SHP77 (cell line): ENCODE measurements around the gene DIPK2B.

Experiments
- DNase-seq, 2 experiments: peaks; one replicate each; lab custom pipeline; 2025; lab: John Stamatoyannopoulos, UW

DIPK2B gene, protein sequence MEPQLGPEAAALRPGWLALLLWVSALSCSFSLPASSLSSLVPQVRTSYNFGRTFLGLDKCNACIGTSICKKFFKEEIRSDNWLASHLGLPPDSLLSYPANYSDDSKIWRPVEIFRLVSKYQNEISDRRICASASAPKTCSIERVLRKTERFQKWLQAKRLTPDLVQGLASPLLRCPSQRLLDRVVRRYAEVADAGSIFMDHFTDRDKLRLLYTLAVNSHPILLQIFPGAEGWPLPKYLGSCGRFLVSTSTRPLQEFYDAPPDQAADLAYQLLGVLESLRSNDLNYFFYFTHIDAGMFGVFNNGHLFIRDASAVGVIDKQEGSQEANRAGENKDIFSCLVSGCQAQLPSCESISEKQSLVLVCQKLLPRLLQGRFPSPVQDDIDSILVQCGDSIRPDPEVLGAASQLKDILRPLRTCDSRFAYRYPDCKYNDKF

DNA sequence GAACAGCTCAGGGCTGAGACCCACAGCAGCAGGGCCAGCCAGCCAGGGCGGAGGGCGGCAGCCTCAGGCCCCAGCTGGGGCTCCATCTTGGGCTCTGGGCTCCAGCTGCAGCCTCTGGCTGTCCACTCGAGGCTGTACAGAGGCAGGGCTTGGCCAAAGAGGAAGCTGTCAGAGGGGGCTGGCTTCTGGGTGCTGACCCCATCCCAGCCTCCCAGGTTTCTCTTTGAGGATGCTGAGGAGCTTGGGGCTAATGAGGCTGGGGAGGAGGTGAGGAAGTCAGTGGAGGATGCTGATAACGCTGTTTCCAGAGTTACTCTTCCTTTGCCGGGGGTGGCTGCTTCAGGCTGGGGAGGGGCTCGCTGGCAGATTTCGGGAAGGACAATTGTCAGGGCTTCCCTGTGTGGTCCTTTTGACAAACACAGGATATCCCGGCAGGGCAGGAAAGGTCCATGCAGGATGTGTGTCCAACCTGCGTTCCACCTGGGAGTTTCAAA, at the start of gene DIPK2B:
Gene DIPK2B (minus strand): TSS at position 136 of the 494 bp plus-strand sequence. CDS start 50 bp downstream, at position 86.
- DNase-seq = no peak

DNA sequence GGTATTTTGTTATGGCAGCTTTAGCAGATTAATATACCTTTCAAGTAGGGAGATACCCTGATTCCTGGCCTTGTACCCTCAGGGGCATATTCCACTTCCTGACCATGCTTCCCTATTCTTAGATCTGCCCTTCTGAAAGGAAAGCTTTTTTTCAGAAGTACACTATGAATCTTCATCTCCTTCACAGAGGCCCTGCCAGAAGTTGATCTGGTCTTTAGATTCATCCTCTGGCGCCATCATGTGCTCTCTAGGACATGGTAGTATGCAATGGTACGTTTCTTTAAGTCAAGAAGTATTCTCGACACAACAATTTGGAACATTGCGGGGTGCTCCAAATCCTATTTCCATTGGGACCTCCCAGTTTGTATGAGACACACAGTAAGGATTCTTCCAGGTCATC, 39.6 kb upstream of the DIPK2B start:
- no peak for DNase-seq

DNA sequence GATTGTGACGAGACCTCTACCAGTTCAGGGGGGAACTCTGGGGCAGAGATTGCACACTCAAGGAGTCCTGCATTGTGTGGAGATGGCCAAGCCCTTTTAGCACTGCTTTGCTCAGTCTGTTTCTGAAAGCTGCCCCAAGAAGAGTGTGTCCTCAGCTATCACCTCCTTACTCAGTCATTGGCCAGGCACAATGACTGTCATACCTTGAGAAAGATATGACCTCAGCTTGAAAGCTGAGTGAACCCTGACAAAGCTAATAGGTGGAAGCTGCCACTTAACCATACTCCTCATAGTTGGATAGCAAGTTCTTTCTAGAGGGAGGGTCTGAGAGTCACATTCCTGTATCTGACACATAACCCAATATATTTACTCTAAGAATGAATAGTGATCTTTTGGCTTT, 37.8 kb upstream of the DIPK2B start:
- DNase-seq = no peak

DNA sequence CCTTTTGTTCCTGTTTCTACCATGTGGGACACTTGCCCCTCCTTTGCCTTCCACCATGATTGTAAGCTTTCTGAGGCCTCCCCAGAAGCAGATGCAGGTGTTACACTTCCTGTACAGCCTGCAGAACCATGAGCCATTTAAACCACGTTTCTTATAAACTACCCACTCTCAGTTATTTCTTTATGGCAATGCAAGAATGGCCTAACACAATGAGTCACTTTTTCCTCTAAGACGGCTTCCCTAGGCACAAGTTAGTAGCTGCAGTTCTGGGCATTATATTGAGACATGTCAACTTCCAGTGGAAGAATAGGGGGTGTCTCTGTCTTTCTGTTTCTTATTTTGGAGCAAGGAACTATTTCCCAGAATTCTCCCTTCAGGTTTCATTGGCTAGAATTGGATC, 32.9 kb upstream of the DIPK2B start:
- DNase-seq = no peak

DNA sequence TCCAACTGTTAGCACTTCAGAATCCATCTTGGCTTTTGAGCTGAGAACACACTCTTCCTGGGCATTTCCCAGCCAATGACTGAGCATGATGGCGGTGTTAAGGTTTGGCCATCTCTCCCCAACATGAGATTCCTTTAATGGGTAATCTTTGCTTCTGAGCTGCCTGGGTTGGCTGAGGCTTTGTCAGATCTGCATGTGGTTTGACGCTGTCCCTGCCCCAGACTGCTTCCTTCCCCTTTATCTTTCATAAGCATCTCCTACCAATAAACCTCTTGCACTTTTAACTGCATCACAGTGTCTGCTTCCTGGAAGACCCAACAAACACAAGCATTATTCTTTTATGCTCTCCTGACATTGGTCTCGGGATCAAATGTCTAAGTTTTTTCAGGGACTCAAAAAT, 31.5 kb upstream of the DIPK2B start:
- no peak for DNase-seq

DNA sequence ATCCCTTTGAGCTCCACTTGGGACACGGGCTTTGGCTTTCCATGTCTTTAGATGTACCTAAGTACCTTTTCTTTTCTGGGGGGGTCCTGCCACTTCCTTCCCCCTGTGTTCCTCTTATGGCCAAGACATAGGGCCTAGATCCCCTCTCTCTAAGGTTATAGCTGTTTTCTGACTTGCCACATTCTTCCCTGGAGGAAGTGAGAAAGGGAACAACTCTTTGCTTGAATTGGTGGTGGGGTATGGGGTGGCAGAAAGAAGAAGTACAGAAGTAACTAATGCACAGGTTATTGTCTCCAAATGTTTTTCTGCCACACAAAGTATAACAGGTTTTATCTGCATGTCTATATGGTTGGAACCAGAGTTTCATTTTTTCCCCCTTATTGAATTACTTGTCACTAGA, 29.7 kb upstream of the DIPK2B start:
- DNase-seq = no peak

DNA sequence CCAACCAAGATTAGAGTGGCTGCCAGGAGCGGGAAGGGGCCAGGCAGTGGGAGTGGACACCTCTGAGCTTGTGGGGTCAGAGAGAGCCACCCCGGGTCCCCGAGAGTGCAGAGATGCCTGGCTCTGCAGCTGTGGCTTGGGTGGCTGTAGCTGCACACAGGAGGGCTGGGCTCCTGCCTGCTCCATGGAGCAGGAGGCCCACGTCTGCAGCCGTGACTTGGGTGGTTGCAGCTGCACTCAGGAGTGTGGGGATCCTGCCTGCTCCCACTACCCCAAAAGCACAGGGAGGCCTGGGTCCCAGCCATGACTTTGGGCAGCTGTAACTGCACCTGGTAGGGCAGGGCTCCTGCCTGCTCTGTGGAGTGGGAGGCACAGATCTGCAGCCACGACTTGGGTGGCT, 28.7 kb upstream of the DIPK2B start:
- DNase-seq = no peak

DNA sequence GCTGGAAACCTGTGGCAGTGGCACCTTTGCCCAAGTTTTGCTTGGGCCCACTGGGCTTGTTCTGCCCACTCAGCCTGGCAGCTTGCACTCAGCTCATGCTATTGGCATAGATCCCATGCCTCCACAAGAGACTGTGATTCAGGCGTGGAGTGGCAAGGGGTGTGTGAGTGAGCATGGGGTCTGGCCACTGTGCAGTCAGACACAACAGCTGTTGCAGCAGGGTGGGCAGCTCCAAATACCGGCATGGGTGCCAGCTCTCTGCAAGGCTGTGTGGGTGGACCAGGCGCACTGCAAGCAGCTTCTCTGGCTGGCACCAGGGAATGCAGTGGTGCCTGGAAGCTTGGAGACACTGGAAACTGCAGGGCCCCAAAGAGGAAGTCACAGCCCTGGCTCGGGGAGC, 27.4 kb upstream of the DIPK2B start:
- DNase-seq = no peak

DNA sequence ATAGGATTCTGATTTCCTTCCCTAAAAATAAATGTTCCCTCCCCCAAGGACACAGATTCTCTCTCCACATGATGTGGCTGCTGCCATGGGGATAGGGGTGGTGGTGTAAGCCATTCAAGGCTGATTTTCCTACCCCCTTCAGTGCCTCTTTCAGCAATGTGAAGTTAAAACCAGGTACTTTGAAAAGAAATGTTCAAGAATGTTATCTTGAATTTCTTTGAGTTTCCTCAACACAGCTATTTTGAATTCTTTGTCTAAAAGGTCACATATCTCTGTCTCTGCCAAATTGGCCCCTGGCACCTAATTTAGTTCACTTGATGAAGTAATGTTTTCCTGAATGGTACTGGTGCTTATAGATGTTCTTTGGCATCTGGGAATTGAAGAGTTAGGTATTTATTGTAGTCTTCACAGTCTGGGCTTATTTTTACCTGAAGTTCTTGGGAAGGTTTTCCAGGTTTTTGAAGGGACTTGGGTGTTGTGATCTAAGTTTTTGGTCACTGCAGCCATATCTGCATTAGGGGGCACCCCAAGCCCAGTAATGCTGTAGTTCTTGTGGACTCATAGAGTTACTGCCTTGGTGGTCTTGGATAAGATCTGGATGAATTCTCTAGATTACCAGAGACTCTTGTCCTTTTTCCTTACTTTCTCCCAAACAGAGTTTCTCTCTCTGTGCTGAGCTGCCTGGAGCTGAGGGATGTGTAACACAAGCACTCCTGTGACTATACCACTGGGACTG, 7.6 kb upstream of the DIPK2B start:
- no peak for DNase-seq

DNA sequence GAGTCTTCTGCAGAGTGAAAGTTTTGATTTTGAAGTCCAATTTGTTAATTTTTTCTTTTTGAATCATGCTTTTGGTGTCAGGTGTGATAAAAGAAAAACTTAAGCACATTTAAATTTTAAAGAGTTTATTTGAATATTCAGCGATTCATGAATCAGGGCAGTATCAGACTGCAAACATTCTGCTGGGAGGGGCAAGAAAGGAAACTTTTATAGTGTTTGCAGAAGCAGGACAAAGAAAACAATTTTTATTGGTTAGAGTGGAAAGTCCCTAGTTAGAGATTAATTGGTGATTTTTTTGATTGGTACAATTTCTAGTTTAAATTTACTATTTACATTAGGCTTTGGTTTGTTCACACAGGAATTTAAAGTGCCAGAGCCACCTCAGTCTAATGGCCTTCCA, 1.5 kb upstream of the DIPK2B start:
- no peak for DNase-seq

DNA sequence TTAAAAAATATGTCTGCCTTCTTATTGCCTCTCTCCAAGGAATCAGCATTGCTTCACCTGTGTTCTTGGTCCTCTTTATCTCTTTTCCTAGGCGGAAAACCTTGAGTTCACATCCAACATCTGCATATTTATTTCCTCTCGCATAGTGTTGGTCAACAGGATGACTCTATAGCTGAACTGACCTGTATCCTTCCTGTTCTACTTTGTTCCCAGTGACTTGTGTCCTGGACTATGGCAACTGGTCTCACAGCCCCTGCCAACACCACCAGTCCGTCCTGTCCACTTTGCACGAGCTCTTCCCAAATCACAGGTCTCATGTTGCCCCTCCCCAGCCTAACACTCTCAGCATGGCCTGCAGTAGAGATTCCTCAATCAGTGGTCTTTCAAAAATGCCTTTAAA, 2.0 kb downstream of the DIPK2B start:
- DNase-seq = no peak

DNA sequence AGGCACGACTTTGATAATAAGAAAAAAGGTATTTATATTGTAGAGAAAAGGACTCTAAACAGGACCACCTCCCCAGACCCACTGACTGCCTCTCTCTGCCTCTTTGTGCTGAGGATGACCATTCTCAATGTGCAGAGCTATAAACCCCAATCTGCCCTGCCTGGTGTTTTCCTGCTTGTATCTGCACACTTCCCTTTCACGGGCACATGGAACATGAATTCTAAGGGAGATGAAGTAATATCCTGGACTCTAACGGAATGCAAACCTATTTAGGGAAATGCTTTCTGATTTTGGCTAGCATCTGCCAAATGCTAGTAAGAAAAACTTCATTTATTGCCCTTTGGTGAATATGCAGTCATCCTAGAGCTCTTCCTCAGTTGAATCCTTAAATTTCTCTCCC, 2.4 kb downstream of the DIPK2B start:
- DNase-seq = no peak

DNA sequence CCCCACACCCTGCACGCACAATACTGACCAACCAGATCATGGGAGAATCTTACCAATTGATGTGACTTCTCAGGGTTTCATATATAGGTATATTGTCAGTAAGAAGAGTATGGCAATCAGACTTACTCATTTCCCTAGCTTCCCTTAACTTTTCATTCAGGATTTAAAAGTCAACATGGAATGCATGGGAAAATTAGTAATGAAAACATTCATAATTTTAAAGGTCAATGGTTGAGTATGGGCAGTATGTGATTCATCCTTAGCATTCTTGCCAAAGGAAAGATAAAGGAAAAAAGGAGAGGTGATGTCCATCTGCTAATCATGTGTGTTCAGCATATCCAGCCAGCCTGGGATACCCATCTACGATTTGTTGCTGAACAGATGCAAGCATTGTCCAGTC, 4.0 kb downstream of the DIPK2B start:
- no peak for DNase-seq

DNA sequence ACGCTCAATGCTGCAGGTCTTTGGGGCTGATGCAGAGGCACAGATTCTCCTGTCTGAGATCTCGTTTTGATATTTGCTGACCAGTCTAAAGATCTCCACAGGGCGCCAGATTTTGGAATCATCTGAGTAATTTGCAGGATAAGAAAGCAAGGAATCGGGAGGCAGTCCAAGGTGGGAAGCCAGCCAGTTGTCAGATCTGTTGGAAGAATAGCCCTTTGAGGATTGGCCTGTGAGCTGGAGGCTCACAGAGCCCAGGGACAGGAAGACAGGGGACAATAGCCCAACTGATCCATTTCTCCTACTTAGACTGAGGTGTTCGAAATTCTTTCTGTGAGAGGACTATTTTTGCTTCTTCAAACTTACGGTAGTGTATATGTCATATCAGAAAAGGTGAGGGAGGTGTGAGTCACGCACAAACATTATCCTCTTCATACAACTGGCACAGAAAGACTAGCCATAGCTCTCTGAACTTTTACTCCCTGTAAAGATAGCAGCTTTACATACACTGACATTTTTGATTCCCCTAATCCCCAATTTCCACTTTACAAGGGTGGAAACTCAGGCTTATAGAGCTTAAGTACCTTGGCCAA, 8.8 kb downstream of the DIPK2B start:
- DNase-seq = no peak

DNA sequence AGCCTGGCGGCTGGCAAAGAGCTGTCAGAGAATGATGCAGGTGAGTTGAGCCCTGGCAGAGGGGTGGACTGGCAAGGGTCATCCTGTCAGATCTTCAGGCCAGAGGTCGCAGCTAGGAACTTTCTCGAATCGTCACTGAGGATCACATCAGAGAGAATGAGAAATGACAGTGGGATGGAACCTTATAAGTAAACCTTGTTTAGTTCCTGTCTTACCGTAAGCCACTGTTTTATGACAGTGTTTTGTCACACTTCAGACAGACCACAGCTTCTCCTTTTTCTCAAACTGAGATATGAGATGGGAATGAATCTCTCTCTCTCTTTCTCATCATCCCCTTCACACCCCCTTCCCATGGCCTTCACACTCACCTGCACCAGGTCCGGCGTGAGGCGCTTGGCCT, 9.3 kb downstream of the DIPK2B start:
- no peak for DNase-seq

DNA sequence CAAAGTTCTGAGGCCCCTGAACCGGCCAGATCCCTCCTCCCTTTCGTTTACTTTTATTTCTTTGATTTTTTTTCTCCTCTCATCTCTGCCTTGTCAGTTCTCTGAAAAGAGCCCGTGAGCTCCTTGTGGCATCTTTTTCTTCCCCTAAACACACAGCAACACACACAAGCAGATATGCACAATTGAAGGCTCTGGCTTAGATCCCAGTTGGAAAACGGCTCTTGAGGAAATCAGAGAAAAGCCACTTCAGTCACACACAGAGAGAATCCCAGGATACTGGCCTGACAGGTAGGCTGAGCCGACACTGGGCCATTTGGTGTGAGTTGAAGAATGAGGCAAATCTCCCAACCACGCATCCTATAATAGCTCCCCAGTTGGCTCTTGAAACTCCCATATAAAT, 12.9 kb downstream of the DIPK2B start:
- DNase-seq = no peak

DNA sequence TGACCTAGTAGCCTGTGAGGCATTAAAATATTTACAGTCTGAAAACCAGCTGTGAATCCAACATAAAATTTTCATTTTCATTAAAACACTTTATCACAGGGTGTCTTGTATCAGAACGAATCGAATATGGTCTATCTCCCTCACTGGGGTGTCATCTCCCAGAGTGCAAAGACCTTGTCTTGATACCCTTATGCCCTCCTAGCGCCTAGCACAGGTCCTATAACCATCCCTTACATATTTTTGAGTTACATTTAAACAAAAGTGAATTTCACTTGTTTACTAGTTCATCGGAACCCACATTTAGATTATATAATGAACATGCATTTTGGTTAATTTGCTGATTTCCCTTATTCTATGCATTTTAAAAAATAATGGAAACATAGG, 14.0 kb downstream of the DIPK2B start:
- DNase-seq = no peak

DNA sequence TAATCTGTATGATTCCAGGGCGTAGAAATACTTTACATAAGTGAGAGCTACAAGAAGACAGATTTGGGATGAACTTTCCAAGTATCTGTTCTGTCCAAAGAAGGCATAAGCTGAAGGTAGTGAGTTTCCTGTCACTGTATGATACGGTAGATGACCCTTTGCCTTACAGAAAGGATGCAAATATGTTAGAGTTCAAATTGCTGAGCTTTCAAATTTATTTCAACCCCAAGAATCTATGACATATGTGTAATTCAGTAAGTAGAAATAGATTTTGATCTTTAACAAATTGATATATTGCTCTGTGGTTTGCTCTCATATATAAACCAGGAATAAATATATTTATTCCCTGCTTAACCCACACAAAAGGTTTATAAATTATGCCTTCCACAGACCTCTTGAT, 16.5 kb downstream of the DIPK2B start:
- DNase-seq = no peak

DNA sequence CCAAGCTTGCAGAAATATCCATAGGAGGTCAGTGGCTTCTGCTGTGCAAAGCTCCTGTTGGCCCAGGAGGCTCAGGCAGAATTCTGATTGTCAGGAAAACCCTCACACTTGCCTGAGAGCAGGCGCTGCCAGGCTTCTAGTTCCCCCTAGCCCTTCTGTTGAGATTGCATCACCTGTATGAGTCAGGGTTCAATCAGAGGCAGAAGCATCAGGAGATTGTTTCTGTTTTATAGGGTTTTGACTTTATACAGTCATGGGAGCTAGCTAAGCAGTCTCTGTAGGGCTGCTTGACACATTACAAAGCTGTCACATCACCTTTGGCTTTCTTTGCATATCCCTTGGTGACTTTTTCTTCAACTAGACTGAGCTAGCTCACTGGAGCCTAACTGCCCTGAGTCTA, 27.8 kb downstream of the DIPK2B start:
- DNase-seq = no peak

DNA sequence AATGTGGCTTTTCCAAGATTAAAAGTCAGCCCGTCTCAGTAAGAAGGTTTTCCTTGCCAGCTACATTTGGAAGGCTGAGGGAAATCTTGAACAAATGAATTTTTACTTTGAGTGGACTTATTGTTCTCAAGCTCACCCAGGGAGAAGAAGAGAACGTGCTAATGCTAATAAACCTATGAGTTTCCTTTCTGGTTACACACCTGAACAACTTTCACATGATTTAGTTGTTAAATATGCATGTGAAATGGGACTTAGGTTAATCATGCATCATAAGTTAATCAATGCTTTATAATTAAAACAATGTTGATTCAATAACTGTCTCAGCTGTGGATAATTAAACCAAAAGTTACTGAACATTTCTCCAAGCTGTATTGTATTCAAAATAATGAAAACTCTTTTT, 33.9 kb downstream of the DIPK2B start:
- DNase-seq = no peak

DNA sequence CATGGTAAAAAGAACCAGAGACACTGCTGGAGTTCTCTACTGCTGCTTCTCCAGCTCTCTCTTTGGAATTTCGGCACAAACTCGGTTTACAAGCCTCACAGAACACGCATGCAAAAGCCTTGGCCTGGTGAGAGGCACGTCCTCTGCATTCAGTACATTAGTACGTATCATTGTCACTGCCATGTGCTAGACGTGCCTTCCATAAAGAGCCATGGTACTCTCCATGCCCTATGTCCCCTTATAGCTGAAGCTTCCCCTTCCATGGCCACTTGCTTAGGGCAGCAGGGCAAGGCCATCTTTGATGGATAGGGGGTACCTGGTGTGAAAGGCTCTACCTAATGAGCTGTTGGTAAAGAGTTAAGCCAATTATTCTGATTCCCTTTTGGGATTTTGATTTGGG, 35.0 kb downstream of the DIPK2B start:
- no peak for DNase-seq

DNA sequence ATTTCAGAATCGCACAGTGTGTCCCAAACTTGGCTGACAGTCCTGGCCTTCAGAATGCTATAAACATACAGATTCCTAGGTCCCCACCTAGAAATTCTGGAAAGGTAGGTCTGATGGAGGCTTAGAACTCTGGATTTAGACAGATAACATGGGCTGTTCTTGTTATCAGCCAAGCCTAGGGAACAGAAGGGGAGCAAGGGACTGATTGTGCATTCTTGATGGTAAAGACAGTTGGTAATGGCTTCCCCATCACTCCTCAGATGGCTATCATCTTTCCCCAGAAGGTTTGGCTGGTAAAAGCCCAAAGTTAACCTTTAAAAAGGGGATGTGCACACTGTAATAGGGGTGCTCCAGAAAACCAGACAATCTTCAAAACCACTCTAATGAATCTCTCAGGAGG, 35.7 kb downstream of the DIPK2B start:
- no peak for DNase-seq

DNA sequence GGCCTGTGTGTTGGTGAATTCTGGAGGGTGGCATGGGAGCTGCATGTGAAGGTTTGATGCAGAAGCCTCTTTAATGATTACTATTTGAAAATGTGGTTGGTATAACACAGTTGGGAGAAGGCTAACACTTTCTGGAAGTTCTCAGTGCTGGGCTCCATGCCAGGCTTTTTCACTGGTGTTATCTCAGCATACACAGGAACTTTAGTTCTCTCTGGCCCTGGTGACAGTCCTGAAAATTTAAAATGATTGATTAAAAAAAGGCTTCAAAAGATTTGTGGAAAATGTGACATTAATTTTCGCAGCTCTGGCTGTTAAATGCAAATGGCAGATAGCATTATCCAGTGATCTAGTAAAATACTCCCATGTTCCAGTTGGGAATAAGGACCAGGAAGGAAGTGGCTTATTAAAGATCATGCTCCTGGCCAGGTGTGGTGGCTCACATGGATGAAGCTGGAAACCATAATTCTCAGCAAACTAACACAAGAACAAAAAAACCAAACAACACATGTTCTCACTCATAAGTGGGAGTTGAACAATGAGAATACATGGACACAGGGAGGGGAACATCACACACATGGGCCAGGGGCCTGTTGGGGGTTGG, 36.6 kb downstream of the DIPK2B start:
- DNase-seq = no peak
